Endothelial cell of umbilical vein (primary cell): ENCODE measurements around the gene ABI3BP. TPM values are rescaled to one million over a fixed set of nuclear protein-coding genes. Genes with fewer than 3 reads are reported as not detected.

Experiments
- BruUV-seq: library from RNA; stranded (reverse); fragments of 400-500 nt; replicated peaks from 2 replicates; lab custom pipeline; 2021; lab: Mats Ljungman, UMichigan
- CTCF ChIA-PET: fragments of 300-600, 350-600 bp; sonication (Branson Sonifier 250); formaldehyde crosslinking; loops from one replicate; lab custom pipeline; 2021; ENCODE audit warnings: antibody characterized with exemption, inconsistent platforms; lab: Charles Lee
- POLR2A ChIA-PET: fragments of 300-600, 350-600 bp; sonication (Branson Sonifier 250); formaldehyde crosslinking; loops from one replicate; lab custom pipeline; 2021; ENCODE audit warnings: antibody characterized with exemption, inconsistent platforms; lab: Charles Lee
- DNase-seq: peaks from one replicate; pipeline ENCODE4 v3.0.0-alpha.2; 2011; ENCODE audit warnings: low read depth, low spot score
- FAIRE-seq: peaks from 2 replicates; lab custom pipeline; 2011; peaks lifted over from hg19 to GRCh38; lab: Jason Lieb, UNC
- H2AFZ ChIP-seq: 2 replicates; pipeline ENCODE4 v1.6.0; 2012; ENCODE audit warnings: low read depth, low read length, control low read depth, inconsistent platforms
- H3K27ac ChIP-seq: 2 replicates; pipeline ENCODE4 v1.5.1; 2011; ENCODE audit warnings: low read depth, mild to moderate bottlenecking, control low read depth, low read length, moderate library complexity; ENCODE audit not compliant: insufficient read depth
- H3K27me3 ChIP-seq, 2 experiments: 2 replicates each; pipeline versions ENCODE4 v1.6.0 to v1.6.1; 2011; ENCODE audit warnings: low read length in 2 of 2, mixed read lengths in 1 of 2; ENCODE audit not compliant: control insufficient read depth in 2 of 2, insufficient read depth in 2 of 2
- H3K36me3 ChIP-seq, 2 experiments: 2 replicates in 1 of 2; 3 replicates in 1 of 2; pipeline ENCODE4 v1.5.1; 2011; ENCODE audit warnings: low read length in 2 of 2, mild to moderate bottlenecking in 1 of 2, moderate library complexity in 1 of 2; ENCODE audit not compliant: control insufficient read depth in 2 of 2, insufficient read depth in 2 of 2; ENCODE audit errors: extremely low read depth in 1 of 2
- H3K4me1 ChIP-seq: 3 replicates; pipeline ENCODE4 v1.5.1; 2011; ENCODE audit warnings: mild to moderate bottlenecking, low read length; ENCODE audit not compliant: control insufficient read depth, insufficient read depth; ENCODE audit errors: extremely low read depth
- H3K4me2 ChIP-seq: 2 replicates; pipeline ENCODE4 v1.6.1; 2011; ENCODE audit warnings: low read length, control low read depth, mixed read lengths; ENCODE audit not compliant: insufficient read depth
- H3K4me3 ChIP-seq, 3 experiments: fragments of 200-600 bp in 1 of 3; sonication (generic), shearing (Covaris generic) in 1 of 3; replicated peaks in 1 of 3; 2 replicates each; pipeline ENCODE4 v1.5.1; 2011 to 2016; ENCODE audit warnings: control low read depth in 3 of 3, low read length in 3 of 3, mild to moderate bottlenecking in 2 of 3, inconsistent platforms in 1 of 3, low read depth in 1 of 3, moderate library complexity in 1 of 3; ENCODE audit not compliant: insufficient read depth in 1 of 3
- H3K79me2 ChIP-seq: 2 replicates; pipeline ENCODE4 v1.6.0; 2012; ENCODE audit warnings: low read length, inconsistent platforms; ENCODE audit not compliant: control insufficient read depth, insufficient read depth
- H3K9ac ChIP-seq: replicated peaks from 2 replicates; pipeline ENCODE3; 2011; ENCODE audit warnings: low read length, control low read depth; ENCODE audit not compliant: insufficient read depth; ENCODE audit errors: extremely low read depth
- H3K9me1 ChIP-seq: replicated peaks from 3 replicates; pipeline ENCODE4 v1.6.0; 2011; ENCODE audit warnings: mild to moderate bottlenecking, low read length; ENCODE audit not compliant: control insufficient read depth, insufficient read depth; ENCODE audit errors: extremely low read depth
- H3K9me3 ChIP-seq: replicated peaks from 2 replicates; pipeline ENCODE4 v1.5.1; 2012; ENCODE audit warnings: low read length, inconsistent platforms; ENCODE audit not compliant: control insufficient read depth, insufficient read depth
- H4K20me1 ChIP-seq: replicated peaks from 2 replicates; pipeline ENCODE3; 2011; ENCODE audit warnings: mild to moderate bottlenecking, low read length; ENCODE audit not compliant: control insufficient read depth, insufficient read depth; ENCODE audit errors: extremely low read depth
- CTCF ChIP-seq, 2 donors: IDR thresholded peaks; 1 replicate in 1 of 2; 2 replicates in 1 of 2; pipeline ENCODE4 v1.5.1; 2011; ENCODE audit warnings: low read length in 2 of 2, mild to moderate bottlenecking in 2 of 2, moderate library complexity in 2 of 2, control low read depth in 1 of 2, inconsistent platforms in 1 of 2, low read depth in 1 of 2; ENCODE audit not compliant: insufficient read depth in 1 of 2; ENCODE audit errors: extremely low read depth in 1 of 2
- EZH2 ChIP-seq: IDR thresholded peaks from 2 replicates; pipeline ENCODE4 v1.6.1; 2012; ENCODE audit warnings: borderline replicate concordance, low read depth, mild to moderate bottlenecking, moderate library complexity, low read length, inconsistent platforms; ENCODE audit not compliant: severe bottlenecking
- FOS ChIP-seq: IDR thresholded peaks from 2 replicates; pipeline ENCODE4 v1.6.1; 2011; ENCODE audit warnings: mild to moderate bottlenecking, low read length, moderate library complexity, borderline replicate concordance; ENCODE audit not compliant: insufficient read depth
- GATA2 ChIP-seq: IDR thresholded peaks from 2 replicates; pipeline ENCODE4 v1.7.0; 2011; ENCODE audit warnings: low read depth, mild to moderate bottlenecking, moderate library complexity, mixed read lengths, low read length; ENCODE audit not compliant: insufficient read length, insufficient read depth
- JUN ChIP-seq: IDR thresholded peaks from 2 replicates; pipeline ENCODE4 v1.6.1; 2011; ENCODE audit warnings: borderline replicate concordance, low read depth; ENCODE audit not compliant: insufficient read length, insufficient read depth
- POLR2A ChIP-seq: IDR thresholded peaks from 2 replicates; pipeline ENCODE4 v1.6.1; 2012; ENCODE audit warnings: low read depth, mild to moderate bottlenecking, control low read depth, low read length
- POLR2AphosphoS5 ChIP-seq: IDR thresholded peaks from 2 replicates; pipeline ENCODE4 v1.6.1; 2012; ENCODE audit warnings: low read depth, mild to moderate bottlenecking, control low read depth, low read length, moderate library complexity; ENCODE audit not compliant: insufficient read depth
- dilution Hi-C: fragments of 300-500 bp; cut with MboI; formaldehyde crosslinking; loops from one replicate; pipeline ENCODE4 v1.15.0; 2019; ENCODE audit warnings: low sequenced_read_pairs; ENCODE audit not compliant: extremely low pct_ligation_motif_present
- intact Hi-C: fragments of 100-400 bp; cut with micrococcal nuclease; formaldehyde crosslinking; loops from one replicate; pipeline ENCODE4 v1.10.0; 2022
- polyA plus RNA-seq, 4 experiments: library from polyadenylated mRNA; depleted of rRNA in 3 of 4; stranded (reverse) in 3 of 4; unstranded in 1 of 4; fragments of >200 nt; gene quantifications; 2 replicates each; pipeline versions ENCODE4 v1.2.1 to v1.2.3, GENCODE V29; 2011 to 2012; ENCODE audit warnings: missing spikeins in 1 of 4
- total RNA-seq: library from RNA; stranded (reverse); gene quantifications from 2 replicates; pipeline ENCODE4 v1.2.3, GENCODE V29; 2021
- TF ChIP-seq, protein P1 (sequence below): IDR thresholded peaks from 2 replicates; pipeline ENCODE4 v1.6.1; 2011; ENCODE audit not compliant: insufficient read depth, insufficient read length

ABI3BP gene
- total and polyA plus RNA-seq, 2 donors (not counting 3 experiments of a cell fraction or from before 2014, with no cell fraction given) = 78.1 to 106 TPM

DNA sequence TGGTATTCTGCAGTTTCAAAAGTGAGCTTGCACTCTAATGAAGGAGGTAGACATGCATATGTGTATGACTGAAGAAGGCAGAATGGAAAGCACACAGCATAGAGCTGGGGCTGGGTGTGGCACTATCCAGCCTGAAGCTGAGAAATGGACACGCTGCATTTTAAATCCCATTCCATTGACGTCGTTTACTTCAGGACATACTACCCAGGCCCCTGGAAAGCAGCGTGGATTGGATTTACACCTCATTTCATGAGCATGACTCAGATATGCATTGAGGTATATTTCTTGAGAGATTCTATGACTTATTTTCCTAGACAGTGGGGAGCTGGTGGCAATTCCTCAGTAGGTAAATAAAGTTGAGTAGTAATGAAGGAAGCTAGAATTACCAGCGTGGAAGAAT is 101.4 kb downstream of the ABI3BP start:
- ChIA-PET CTCF (interaction anchor here (0.6 to 5.6 kb wide), 9 partner anchors 78 to 1060 kb away, joined by 3 to 257 read pairs (median 3); no protein-coding TSS in a partner anchor), POLR2A (no interaction called here)
- no peak overlapping the region for H3K27ac ChIP-seq
- H2AFZ ChIP-seq = no peak overlapping the region
- no peak overlapping the region for H3K9ac ChIP-seq
- FAIRE-seq (no peak), DNase-seq (no peak)
- H3K4me1 ChIP-seq = no peaks in the 10 kb centered on the region
- H3K27me3 ChIP-seq = no peaks in the 10 kb centered on the region
- H3K36me3 ChIP-seq = no peaks in the 10 kb centered on the region
- no peak overlapping the region for H3K4me3 ChIP-seq
- no peak for TF ChIP-seq FOS
- no peak for TF ChIP-seq JUN
- no peak for TF ChIP-seq POLR2AphosphoS5
- no peaks in the 10 kb centered on the region for H3K79me2 ChIP-seq
- no peaks in the 10 kb centered on the region for H4K20me1 ChIP-seq
- no peaks in the 10 kb centered on the region for H3K9me1 ChIP-seq
- dilution Hi-C loops = no loop called here
- BruUV-seq = no TSS peak
- no peaks in the 10 kb centered on the region for H3K9me3 ChIP-seq
- no peak overlapping the region for H3K4me2 ChIP-seq
- intact Hi-C loops = loop anchor here (1.0 to 10.0 kb wide), 5 partner anchors 71 to 1060 kb away; partner anchors contain the start of gene TRMT10C

- TF ChIP-seq GATA2 (no peak), CTCF (IDR thresholded peaks at IDR 0.05; ENCODE audit: extremely low read depth in 1 of 2, insufficient read depth in 1 of 2, low read depth in 1 of 2, low read length in 2 of 2) (peak in 1 of 2 donors; percentile 3), POLR2A (no peak), FOS (peak; percentile 8), EZH2 (no peak), JUN (no peak), POLR2AphosphoS5 (no peak)
- TF ChIP-seq, protein P1, sequence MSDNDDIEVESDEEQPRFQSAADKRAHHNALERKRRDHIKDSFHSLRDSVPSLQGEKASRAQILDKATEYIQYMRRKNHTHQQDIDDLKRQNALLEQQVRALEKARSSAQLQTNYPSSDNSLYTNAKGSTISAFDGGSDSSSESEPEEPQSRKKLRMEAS = no peak
- H4K20me1 ChIP-seq = no peaks in the 10 kb centered on the region
- ChIA-PET POLR2A (no interaction called here), CTCF (interaction anchor here (1.0 to 5.6 kb wide), 2 partner anchors 93 to 306 kb away, joined by 3 to 257 read pairs; no protein-coding TSS in a partner anchor)
- no peak overlapping the region for H3K4me3 ChIP-seq
- intact Hi-C loops = loop anchor here (1.0 to 10.0 kb wide), 5 partner anchors 70 to 1059 kb away; partner anchors contain the start of gene TRMT10C
- H3K4me1 ChIP-seq = no peaks in the 10 kb centered on the region
- BruUV-seq = no TSS peak
- no peak overlapping the region for H3K9ac ChIP-seq
- FAIRE-seq (peak; percentile 52), DNase-seq (peak; percentile 44)
- H3K36me3 ChIP-seq = no peaks in the 10 kb centered on the region
- H3K9me1 ChIP-seq = no peaks in the 10 kb centered on the region
- H3K27me3 ChIP-seq = no peaks in the 10 kb centered on the region
- no peaks in the 10 kb centered on the region for H3K9me3 ChIP-seq
- no peaks in the 10 kb centered on the region for H3K79me2 ChIP-seq
- no peak overlapping the region for H3K4me2 ChIP-seq
- H2AFZ ChIP-seq = no peak overlapping the region
- no peak overlapping the region for H3K27ac ChIP-seq
- dilution Hi-C loops = no loop called here
Measured at GRCh38 chr3:100891033-100891432, 102.2 kb downstream of the ABI3BP start.
